Measurements from ENCODE around the gene INTS1. TPM values are rescaled to one million over a fixed set of nuclear protein-coding genes. Genes with fewer than 3 reads are reported as not detected.

INTS1 gene
- total and polyA plus RNA-seq, 4 experiments from 2014 or later = 6.0 to 137 (median 82.2) TPM

DNA sequence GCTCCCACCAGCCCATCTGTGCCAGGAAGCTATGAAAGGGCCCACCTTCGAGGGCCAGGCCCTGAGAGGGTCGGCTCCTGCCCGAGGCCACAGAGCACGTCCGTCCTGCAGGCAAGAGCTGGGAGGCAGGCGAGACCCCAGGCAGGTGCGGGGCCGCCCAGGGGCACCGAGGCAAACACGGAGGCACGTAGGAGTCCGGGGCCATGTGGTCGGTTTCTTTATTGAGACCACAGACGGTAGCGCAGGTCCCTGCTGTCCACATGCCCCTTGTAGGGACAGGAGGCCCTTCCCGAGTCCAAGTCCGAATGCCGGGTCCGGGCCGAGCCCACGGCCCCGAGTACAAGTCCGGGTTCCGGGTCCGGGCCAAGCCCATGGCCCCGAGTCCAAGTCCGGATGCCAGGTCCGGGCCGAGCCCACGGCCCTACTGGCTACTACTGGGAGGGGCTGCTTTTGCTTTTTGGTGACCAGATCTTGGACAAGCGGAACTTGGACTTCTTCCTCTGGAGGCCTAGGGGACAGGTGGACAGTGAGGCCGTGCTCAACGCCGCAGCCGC lies 69.9 kb downstream of the INTS1 start:
- ChIA-PET CTCF (ENCODE audit: partially characterized antibody) (interaction anchor here (0.8 to 3.7 kb wide), 3 partner anchors 40 to 241 kb away, joined by 3 to 17 read pairs (median 3); no protein-coding TSS in a partner anchor), POLR2A (ENCODE audit: partially characterized antibody) (no interaction called here)
- H3K4me1 Mint-ChIP-seq = peaks cover 2 to 6% (median 4%) of the 10 kb centered on the region in 4 donors
- H3K36me3 Mint-ChIP-seq = no peaks in the 10 kb centered on the region
- no peaks in the 10 kb centered on the region for H3K36me3 ChIP-seq (ENCODE audit: insufficient read depth, low read length)
- H3K9me3 ChIP-seq (ENCODE audit: control insufficient read depth in 1 of 2, low read length in 2 of 2) = no peaks in the 10 kb centered on the region
- H3K4me1 ChIP-seq (ENCODE audit: insufficient read depth, low read length) = peaks cover 4% of the 10 kb centered on the region
- H3K9me3 Mint-ChIP-seq = no peaks in the 10 kb centered on the region
- intact Hi-C loops (cut with micrococcal nuclease) = no loop called here
- H3K27me3 ChIP-seq (ENCODE audit: insufficient read depth, low read length) = no peaks in the 10 kb centered on the region
- no peak overlapping the region for H3K4me3 ChIP-seq (ENCODE audit: low read length in 2 of 2)
- peaks cover 0 to 3% of the 10 kb centered on the region in 2 donors for H3K27me3 Mint-ChIP-seq
- no peak for DNase-seq
- H3K4me3 Mint-ChIP-seq = no peak overlapping the region
- no peak overlapping the region for H3K27ac ChIP-seq (ENCODE audit: low read depth, low read length)
- H3K27ac Mint-ChIP-seq = no peak overlapping the region

GRCh38 chr7:1433128-1433920 lies 70.9 kb downstream of the INTS1 start:
- Histone ChIP-seq H3K27me3 (ENCODE audit: insufficient read depth, low read length) (no peaks in the 10 kb centered on the region), H3K27ac (ENCODE audit: low read depth, low read length) (no peak overlapping the region), H3K4me3 (ENCODE audit: low read length in 2 of 2) (no peak overlapping the region), H3K36me3 (ENCODE audit: insufficient read depth, low read length) (no peaks in the 10 kb centered on the region), H3K4me1 (ENCODE audit: insufficient read depth, low read length) (peaks cover 4% of the 10 kb centered on the region), H3K9me3 (ENCODE audit: control insufficient read depth in 1 of 2, low read length in 2 of 2) (no peaks in the 10 kb centered on the region)
- Mint-ChIP-seq H3K36me3 (no peaks in the 10 kb centered on the region), H3K4me3 (no peak overlapping the region), H3K4me1 (peaks cover 2 to 6% (median 4%) of the 10 kb centered on the region in 4 donors), H3K9me3 (no peaks in the 10 kb centered on the region), H3K27ac (no peak overlapping the region), H3K27me3 (peaks cover 0 to 3% of the 10 kb centered on the region in 2 donors)
- ChIA-PET POLR2A (ENCODE audit: partially characterized antibody) (interaction anchor here (1.4 kb wide), 1 partner anchor 41 kb away, joined by 3 read pairs; no protein-coding TSS in a partner anchor), CTCF (ENCODE audit: partially characterized antibody) (interaction anchor here (0.8 to 3.8 kb wide), 5 partner anchors 16 to 240 kb away, joined by 3 to 17 read pairs (median 4); no protein-coding TSS in a partner anchor)
- intact Hi-C loops (cut with micrococcal nuclease) = no loop called here
- DNase-seq = no peak

DNA sequence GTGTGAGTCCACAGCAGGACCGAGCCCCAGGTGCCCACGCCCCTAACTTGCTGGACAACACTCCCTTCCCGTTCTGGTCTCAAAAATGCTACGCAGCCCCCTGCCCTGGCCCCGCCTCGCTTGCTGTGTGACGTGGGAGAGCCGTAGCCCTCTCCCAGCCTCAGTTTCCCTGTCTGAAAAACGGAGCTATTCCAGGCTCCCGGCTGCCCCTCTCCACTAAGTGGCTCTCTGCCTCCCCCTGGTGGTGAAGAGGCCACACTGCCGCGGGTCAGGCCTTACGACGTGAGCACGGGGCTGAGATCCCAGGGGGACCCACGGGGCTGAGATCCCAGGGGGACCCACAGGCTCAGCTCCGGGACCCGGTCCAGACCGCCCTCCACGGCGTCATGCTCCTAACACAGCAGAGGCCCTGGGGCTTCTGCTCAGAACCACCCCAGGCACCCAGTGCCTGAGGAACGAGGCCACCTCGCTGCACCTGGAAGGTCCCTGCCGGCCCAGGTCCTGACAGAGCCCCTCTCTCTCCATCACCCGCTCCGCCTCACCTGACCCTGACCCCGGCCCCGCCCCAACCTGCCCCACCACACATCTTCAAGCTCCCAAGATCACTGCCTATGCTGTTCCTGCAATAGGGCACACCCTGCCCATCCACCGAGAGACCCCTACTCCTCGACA lies 71.6 kb downstream of the INTS1 start:
- Histone ChIP-seq H3K36me3 (ENCODE audit: insufficient read depth, low read length) (no peaks in the 10 kb centered on the region), H3K4me3 (ENCODE audit: low read length in 2 of 2) (no peak overlapping the region), H3K27me3 (ENCODE audit: insufficient read depth, low read length) (no peaks in the 10 kb centered on the region), H3K9me3 (ENCODE audit: control insufficient read depth in 1 of 2, low read length in 2 of 2) (no peaks in the 10 kb centered on the region), H3K27ac (ENCODE audit: low read depth, low read length) (no peak overlapping the region), H3K4me1 (ENCODE audit: insufficient read depth, low read length) (peaks cover 4% of the 10 kb centered on the region)
- H3K27me3 Mint-ChIP-seq = peaks cover 0 to 3% of the 10 kb centered on the region in 2 donors
- intact Hi-C loops (cut with micrococcal nuclease) = loop anchor here (1.0 kb wide), 3 partner anchors 15 to 207 kb away; no protein-coding TSS in a partner anchor
- peak; percentile 61 to 75 (median 69) for DNase-seq
- POLR2A ChIA-PET (ENCODE audit: partially characterized antibody) = interaction anchor here (0.7 to 1.4 kb wide), 3 partner anchors 15 to 41 kb away, joined by 3 read pairs; no protein-coding TSS in a partner anchor
- H3K4me1 Mint-ChIP-seq = peaks cover 2 to 6% (median 4%) of the 10 kb centered on the region in 4 donors
- CTCF ChIA-PET (ENCODE audit: partially characterized antibody) = interaction anchor here (0.6 to 3.8 kb wide), 7 partner anchors 15 to 241 kb away, joined by 3 to 17 read pairs (median 6); no protein-coding TSS in a partner anchor
- H3K27ac Mint-ChIP-seq = no peak overlapping the region
- no peaks in the 10 kb centered on the region for H3K36me3 Mint-ChIP-seq
- no peaks in the 10 kb centered on the region for H3K9me3 Mint-ChIP-seq
- H3K4me3 Mint-ChIP-seq = peak overlapping the region in 1 of 8 donors; percentile 36

- intact Hi-C loops (cut with micrococcal nuclease) = loop anchor here (1.0 kb wide), 3 partner anchors 15 to 207 kb away; no protein-coding TSS in a partner anchor
- H3K4me1 ChIP-seq (ENCODE audit: insufficient read depth, low read length) = peaks cover 4% of the 10 kb centered on the region
- H3K9me3 ChIP-seq (ENCODE audit: control insufficient read depth in 1 of 2, low read length in 2 of 2) = no peaks in the 10 kb centered on the region
- no peak overlapping the region for H3K4me3 ChIP-seq (ENCODE audit: low read length in 2 of 2)
- DNase-seq = no peak
- Mint-ChIP-seq H3K9me3 (no peaks in the 10 kb centered on the region), H3K4me1 (peaks cover 2 to 6% (median 4%) of the 10 kb centered on the region in 4 donors), H3K27me3 (peaks cover 0 to 3% of the 10 kb centered on the region in 2 donors), H3K36me3 (no peaks in the 10 kb centered on the region), H3K4me3 (no peak overlapping the region), H3K27ac (no peak overlapping the region)
- no peaks in the 10 kb centered on the region for H3K27me3 ChIP-seq (ENCODE audit: insufficient read depth, low read length)
- ChIA-PET POLR2A (ENCODE audit: partially characterized antibody) (interaction anchor here (0.7 to 1.4 kb wide), 3 partner anchors 14 to 42 kb away, joined by 3 read pairs; no protein-coding TSS in a partner anchor), CTCF (ENCODE audit: partially characterized antibody) (interaction anchor here (0.6 to 3.8 kb wide), 7 partner anchors 14 to 241 kb away, joined by 3 to 17 read pairs (median 6); no protein-coding TSS in a partner anchor)
- H3K27ac ChIP-seq (ENCODE audit: low read depth, low read length) = no peak overlapping the region
- no peaks in the 10 kb centered on the region for H3K36me3 ChIP-seq (ENCODE audit: insufficient read depth, low read length)
These were observed 72.4 kb downstream of the INTS1 start for GRCh38 chr7:1431634-1432380.

DNA sequence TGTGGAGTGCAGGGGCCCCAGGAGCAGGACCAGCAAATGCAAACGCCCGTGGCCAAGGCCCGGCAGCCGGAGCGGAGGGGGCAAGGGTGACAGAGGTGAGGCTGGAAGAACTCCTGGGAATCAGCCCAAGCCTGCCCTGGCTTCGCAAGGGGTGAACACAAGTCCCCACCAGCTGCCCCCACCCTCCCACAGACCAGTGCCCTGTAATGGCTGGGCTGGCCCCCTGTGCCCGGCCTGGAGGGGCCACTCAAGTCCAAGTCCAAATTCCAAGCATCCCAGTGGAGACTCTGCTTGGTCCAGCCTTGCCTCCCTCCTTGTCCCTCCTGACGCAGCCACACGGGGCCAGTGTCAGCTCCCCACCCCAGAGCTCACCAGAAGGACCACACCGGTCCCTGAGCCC lies 73.0 kb downstream of the INTS1 start:
- H3K36me3 ChIP-seq (ENCODE audit: insufficient read depth, low read length) = no peaks in the 10 kb centered on the region
- no peaks in the 10 kb centered on the region for H3K9me3 ChIP-seq (ENCODE audit: control insufficient read depth in 1 of 2, low read length in 2 of 2)
- intact Hi-C loops (cut with micrococcal nuclease) = no loop called here
- no peak overlapping the region for H3K4me3 Mint-ChIP-seq
- peaks cover 4% of the 10 kb centered on the region for H3K4me1 ChIP-seq (ENCODE audit: insufficient read depth, low read length)
- no peak for DNase-seq
- H3K36me3 Mint-ChIP-seq = no peaks in the 10 kb centered on the region
- no peak overlapping the region for H3K27ac ChIP-seq (ENCODE audit: low read depth, low read length)
- peaks cover 0 to 3% of the 10 kb centered on the region in 2 donors for H3K27me3 Mint-ChIP-seq
- H3K27me3 ChIP-seq (ENCODE audit: insufficient read depth, low read length) = no peaks in the 10 kb centered on the region
- CTCF ChIA-PET (ENCODE audit: partially characterized antibody) = interaction anchor here (3.7 to 3.8 kb wide), 2 partner anchors 14 to 43 kb away, joined by 16 to 17 read pairs; no protein-coding TSS in a partner anchor
- no peak overlapping the region for H3K4me3 ChIP-seq (ENCODE audit: low read length in 2 of 2)
- H3K9me3 Mint-ChIP-seq = no peaks in the 10 kb centered on the region
- POLR2A ChIA-PET (ENCODE audit: partially characterized antibody) = no interaction called here
- no peak overlapping the region for H3K27ac Mint-ChIP-seq
- H3K4me1 Mint-ChIP-seq = peaks cover 2 to 6% (median 4%) of the 10 kb centered on the region in 4 donors

- intact Hi-C loops (cut with micrococcal nuclease) = no loop called here
- Histone ChIP-seq H3K4me3 (ENCODE audit: low read length in 2 of 2) (no peak overlapping the region), H3K4me1 (ENCODE audit: insufficient read depth, low read length) (peaks cover 4% of the 10 kb centered on the region), H3K27me3 (ENCODE audit: insufficient read depth, low read length) (no peaks in the 10 kb centered on the region), H3K9me3 (ENCODE audit: control insufficient read depth in 1 of 2, low read length in 2 of 2) (no peaks in the 10 kb centered on the region), H3K36me3 (ENCODE audit: insufficient read depth, low read length) (no peaks in the 10 kb centered on the region), H3K27ac (ENCODE audit: low read depth, low read length) (no peak overlapping the region)
- Mint-ChIP-seq H3K4me1 (peaks cover 2 to 6% (median 4%) of the 10 kb centered on the region in 4 donors), H3K36me3 (no peaks in the 10 kb centered on the region), H3K27me3 (peaks cover 0 to 3% of the 10 kb centered on the region in 2 donors), H3K9me3 (no peaks in the 10 kb centered on the region), H3K4me3 (no peak overlapping the region), H3K27ac (peak overlapping the region in 1 of 7 donors; percentile 24)
- no peak for DNase-seq
- ChIA-PET CTCF (ENCODE audit: partially characterized antibody) (interaction anchor here (1.8 to 3.8 kb wide), 2 partner anchors 13 to 45 kb away, joined by 7 to 16 read pairs; no protein-coding TSS in a partner anchor), POLR2A (ENCODE audit: partially characterized antibody) (no interaction called here)
These were observed 73.9 kb downstream of the INTS1 start for GRCh38 chr7:1430056-1430845.
